Natural killer cell treated with Interleukin-12 subunit alpha and Interleukin-12 subunit beta and Interleukin-15 and Interleukin-18, amount 100 ng/mL, for 72 hours (primary cell): Measurements from ENCODE around the gene ADCY3. TPM values are rescaled to one million over a fixed set of nuclear protein-coding genes. Genes with fewer than 3 reads are reported as not detected.

ENCODE experiments used
- ATAC-seq, 2 donors: fragments of 150-1000 bp; cut with Tn5 transposase in 1 of 2; sonication (Bioruptor Pico), chemical (Tn5 transposase) in 1 of 2; 2 replicates each; pipeline ENCODE4 v1.10.0; 2021
- DNase-seq: peaks from one replicate; pipeline ENCODE4 v3.0.0; 2022; ENCODE audit warnings: low spot score
- H3K27ac Mint-ChIP-seq, 2 donors: 1 replicate in 1 of 2; 2 replicates in 1 of 2; pipeline ENCODE4 v1.8.0; 2022; ENCODE audit warnings: mixed read lengths in 2 of 2, mild to moderate bottlenecking in 1 of 2, moderate library complexity in 1 of 2
- H3K27me3 Mint-ChIP-seq, 2 donors: 1 replicate in 1 of 2; 2 replicates in 1 of 2; pipeline ENCODE4 v1.8.0; 2022; ENCODE audit warnings: mixed read lengths in 2 of 2
- H3K36me3 Mint-ChIP-seq: one replicate; pipeline ENCODE4 v1.8.0; 2022; ENCODE audit warnings: mixed read lengths
- H3K4me1 Mint-ChIP-seq, 2 donors: 1 replicate in 1 of 2; 2 replicates in 1 of 2; pipeline ENCODE4 v1.8.0; 2022; ENCODE audit warnings: low read depth in 2 of 2, mixed read lengths in 2 of 2, mild to moderate bottlenecking in 1 of 2
- H3K4me3 Mint-ChIP-seq: one replicate; pipeline ENCODE4 v1.8.0; 2022; ENCODE audit warnings: mixed read lengths
- H3K9me3 Mint-ChIP-seq: 2 replicates; pipeline ENCODE4 v1.8.0; 2022; ENCODE audit warnings: mixed read lengths
- total RNA-seq, 2 donors: library from RNA; stranded (reverse); gene quantifications; one replicate each; pipeline ENCODE4 v1.2.3, GENCODE V29; 2022

ADCY3 gene
- total RNA-seq, 2 donors from 2014 or later, result 23.3 to 71.9 TPM

GRCh38 chr2:24855022-24855622, 64.9 kb downstream of the ADCY3 start:
- no peaks in the 10 kb centered on the region for H3K36me3 Mint-ChIP-seq
- no peak for ATAC-seq
- no peaks in the 10 kb centered on the region for H3K27me3 Mint-ChIP-seq
- no peak for DNase-seq
- H3K4me3 Mint-ChIP-seq, result no peak overlapping the region
- no peaks in the 10 kb centered on the region for H3K9me3 Mint-ChIP-seq
- no peaks in the 10 kb centered on the region for H3K4me1 Mint-ChIP-seq
- H3K27ac Mint-ChIP-seq, result no peak overlapping the region

GRCh38 chr2:24853996-24854395, 66.0 kb downstream of the ADCY3 start:
- Mint-ChIP-seq H3K27ac (no peak overlapping the region), H3K4me1 (no peaks in the 10 kb centered on the region), H3K9me3 (no peaks in the 10 kb centered on the region), H3K27me3 (no peaks in the 10 kb centered on the region), H3K36me3 (no peaks in the 10 kb centered on the region), H3K4me3 (no peak overlapping the region)
- no peak for DNase-seq
- ATAC-seq, result no peak

GRCh38 chr2:24853046-24853445, 67.0 kb downstream of the ADCY3 start:
- Mint-ChIP-seq H3K4me3 (no peak overlapping the region), H3K27me3 (no peaks in the 10 kb centered on the region), H3K27ac (no peak overlapping the region), H3K9me3 (no peaks in the 10 kb centered on the region), H3K36me3 (no peaks in the 10 kb centered on the region), H3K4me1 (no peaks in the 10 kb centered on the region)
- DNase-seq (no peak), ATAC-seq (no peak)

- H3K4me1 Mint-ChIP-seq, result no peaks in the 10 kb centered on the region
- no peak overlapping the region for H3K4me3 Mint-ChIP-seq
- DNase-seq (no peak), ATAC-seq (peak in 1 of 2 donors; percentile 8)
- no peak overlapping the region for H3K27ac Mint-ChIP-seq
- H3K36me3 Mint-ChIP-seq, result no peaks in the 10 kb centered on the region
- H3K9me3 Mint-ChIP-seq, result no peaks in the 10 kb centered on the region
- no peaks in the 10 kb centered on the region for H3K27me3 Mint-ChIP-seq
These were observed 67.5 kb downstream of the ADCY3 start for GRCh38 chr2:24852431-24853020.

GRCh38 chr2:24852026-24852425, 68.0 kb downstream of the ADCY3 start:
- Mint-ChIP-seq H3K27me3 (no peaks in the 10 kb centered on the region), H3K4me3 (no peak overlapping the region)

GRCh38 chr2:24850944-24851343, 69.1 kb downstream of the ADCY3 start:
- H3K9me3 Mint-ChIP-seq, result no peaks in the 10 kb centered on the region
- no peak overlapping the region for H3K4me3 Mint-ChIP-seq
- H3K36me3 Mint-ChIP-seq, result no peaks in the 10 kb centered on the region
- no peak overlapping the region for H3K27ac Mint-ChIP-seq
- H3K27me3 Mint-ChIP-seq, result no peaks in the 10 kb centered on the region
- DNase-seq (no peak), ATAC-seq (no peak)
- H3K4me1 Mint-ChIP-seq, result no peaks in the 10 kb centered on the region

More at GRCh38 chr2:24852026-24852425, 68.0 kb downstream of the ADCY3 start:
- H3K27ac Mint-ChIP-seq, result no peak overlapping the region
- H3K9me3 Mint-ChIP-seq, result no peaks in the 10 kb centered on the region
- ATAC-seq (no peak), DNase-seq (no peak)
- no peaks in the 10 kb centered on the region for H3K4me1 Mint-ChIP-seq
- no peaks in the 10 kb centered on the region for H3K36me3 Mint-ChIP-seq

GRCh38 chr2:24845691-24846090, 74.3 kb downstream of the ADCY3 start:
- Mint-ChIP-seq H3K27ac (no peak overlapping the region), H3K4me3 (no peak overlapping the region), H3K9me3 (no peaks in the 10 kb centered on the region), H3K27me3 (no peaks in the 10 kb centered on the region), H3K4me1 (no peaks in the 10 kb centered on the region), H3K36me3 (no peaks in the 10 kb centered on the region)
- DNase-seq, result no peak
- ATAC-seq, result no peak

- ATAC-seq, result no peak
- no peaks in the 10 kb centered on the region for H3K4me1 Mint-ChIP-seq
- no peaks in the 10 kb centered on the region for H3K36me3 Mint-ChIP-seq
- no peak overlapping the region for H3K27ac Mint-ChIP-seq
- no peaks in the 10 kb centered on the region for H3K27me3 Mint-ChIP-seq
- H3K4me3 Mint-ChIP-seq, result no peak overlapping the region
- no peaks in the 10 kb centered on the region for H3K9me3 Mint-ChIP-seq
- no peak for DNase-seq
These were observed 75.9 kb downstream of the ADCY3 start for GRCh38 chr2:24844023-24844685.

- H3K36me3 Mint-ChIP-seq, result no peaks in the 10 kb centered on the region
- H3K9me3 Mint-ChIP-seq, result no peaks in the 10 kb centered on the region
These were observed 76.6 kb downstream of the ADCY3 start for GRCh38 chr2:24843330-24843860.

GRCh38 chr2:24842081-24843050, 77.7 kb downstream of the ADCY3 start:
- H3K4me1 Mint-ChIP-seq, result no peaks in the 10 kb centered on the region
- no peak for DNase-seq
- no peak overlapping the region for H3K4me3 Mint-ChIP-seq
- no peak overlapping the region for H3K27ac Mint-ChIP-seq
- H3K9me3 Mint-ChIP-seq, result no peaks in the 10 kb centered on the region
- H3K36me3 Mint-ChIP-seq, result no peaks in the 10 kb centered on the region
- no peak for ATAC-seq
- no peaks in the 10 kb centered on the region for H3K27me3 Mint-ChIP-seq

More at GRCh38 chr2:24843330-24843860, 76.6 kb downstream of the ADCY3 start:
- DNase-seq, result no peak
- Mint-ChIP-seq H3K4me1 (no peaks in the 10 kb centered on the region), H3K27me3 (no peaks in the 10 kb centered on the region), H3K4me3 (no peak overlapping the region), H3K27ac (no peak overlapping the region)
- ATAC-seq, result peak in 1 of 2 donors; percentile 29

- ATAC-seq (no peak), DNase-seq (no peak)
- Mint-ChIP-seq H3K4me3 (no peak overlapping the region), H3K36me3 (no peaks in the 10 kb centered on the region), H3K9me3 (no peaks in the 10 kb centered on the region), H3K4me1 (no peaks in the 10 kb centered on the region), H3K27ac (no peak overlapping the region), H3K27me3 (no peaks in the 10 kb centered on the region)
These were observed 78.8 kb downstream of the ADCY3 start for GRCh38 chr2:24840962-24841945.

- H3K27me3 Mint-ChIP-seq, result no peaks in the 10 kb centered on the region
- DNase-seq (no peak), ATAC-seq (no peak)
- H3K27ac Mint-ChIP-seq, result no peak overlapping the region
- no peaks in the 10 kb centered on the region for H3K9me3 Mint-ChIP-seq
- no peak overlapping the region for H3K4me3 Mint-ChIP-seq
- no peaks in the 10 kb centered on the region for H3K36me3 Mint-ChIP-seq
- H3K4me1 Mint-ChIP-seq, result no peaks in the 10 kb centered on the region
These were observed 79.7 kb downstream of the ADCY3 start for GRCh38 chr2:24840164-24840869.
